Prostate gland (tissue), 2 donors: ENCODE results near the gene KCNK13. TPM values are rescaled to one million over a fixed set of nuclear protein-coding genes. Genes with fewer than 3 reads are reported as not detected.

Experiments used
- DNase-seq: peaks from one replicate; pipeline ENCODE4 v3.0.0-alpha.2; 2019; ENCODE audit warnings: low spot score
- H3K27ac ChIP-seq, 2 donors: fragments of 200-600 bp; sonication (generic); 2 replicates each; pipeline ENCODE4 v1.5.1; 2017 to 2019
- H3K27me3 ChIP-seq: fragments of 200-600 bp; sonication (generic); replicated peaks from 2 replicates; pipeline ENCODE4 v1.5.1; 2019; ENCODE audit not compliant: insufficient read depth
- H3K36me3 ChIP-seq, 2 donors: fragments of 200-600 bp; sonication (generic); 1 replicate in 1 of 2; 2 replicates in 1 of 2; pipeline versions ENCODE4 v1.5.1 to v1.8.1; 2017 to 2019
- H3K4me1 ChIP-seq: fragments of 200-600 bp; sonication (generic); replicated peaks from 2 replicates; pipeline ENCODE4 v1.5.1; 2019
- H3K4me3 ChIP-seq, 2 donors: fragments of 200-600 bp; sonication (generic); 2 replicates each; pipeline ENCODE4 v1.5.1; 2017 to 2019
- H3K9me3 ChIP-seq: fragments of 200-600 bp; sonication (generic); 2 replicates; pipeline ENCODE4 v1.5.1; 2017
- CTCF ChIP-seq, 4 experiments: fragments of 200-600 bp in 2 of 4; fragments of 450-650 bp in 2 of 4; sonication (generic) in 2 of 4; IDR thresholded peaks; 1 replicate in 3 of 4; 2 replicates in 1 of 4; pipeline ENCODE4 v1.5.1; 2016 to 2019; ENCODE audit warnings: antibody characterized with exemption in 4 of 4, mild to moderate bottlenecking in 2 of 4, moderate library complexity in 2 of 4
- POLR2A ChIP-seq: fragments of 450-650 bp; IDR thresholded peaks from one replicate; pipeline ENCODE4 v1.6.1; 2016; ENCODE audit warnings: antibody characterized with exemption, mild to moderate bottlenecking
- POLR2AphosphoS5 ChIP-seq: sonication (generic); formaldehyde crosslinking; IDR thresholded peaks from one replicate; pipeline ENCODE4 v1.6.1; 2017; ENCODE audit warnings: antibody characterized with exemption
- WGBS: methylation state at CpG from one replicate; pipeline ENCODE4 v1.1.5; 2018; 5-methylcytosine and 5-hydroxymethylcytosine counted together
- intact Hi-C: fragments of 100-400 bp; cut with DNase I; formaldehyde crosslinking; loops from one replicate; pipeline ENCODE4 v1.14.2; 2022
- total RNA-seq, 2 donors: library from RNA; depleted of rRNA; stranded (reverse); fragments of >200 nt; gene quantifications; one replicate each; pipeline ENCODE4 v1.1.0, GENCODE V29; 2016

Gene KCNK13
- total RNA-seq, 2 donors from 2014 or later = 0.09 to 36.8 TPM

- intact Hi-C loops = no loop called here
- H3K36me3 ChIP-seq = no peaks in the 10 kb centered on the region
- TF ChIP-seq POLR2A (no peak), CTCF (IDR thresholded peaks at IDR 0.05) (no peak), POLR2AphosphoS5 (no peak)
- no peak overlapping the region for H3K4me3 ChIP-seq
- no peak for DNase-seq
- no peak overlapping the region for H3K27ac ChIP-seq
- no peaks in the 10 kb centered on the region for H3K9me3 ChIP-seq
- no peaks in the 10 kb centered on the region for H3K27me3 ChIP-seq
- 94% methylated on average over 4 of the region's 4 CpGs for WGBS
- no peaks in the 10 kb centered on the region for H3K4me1 ChIP-seq
Observed at GRCh38 chr14:90050271-90050670, 11.5 kb upstream of the KCNK13 start.

GRCh38 chr14:90053044-90053443, 8.8 kb upstream of the KCNK13 start:
- no peak for TF ChIP-seq POLR2AphosphoS5
- TF ChIP-seq POLR2A = no peak
- H3K36me3 ChIP-seq = no peaks in the 10 kb centered on the region
- no peaks in the 10 kb centered on the region for H3K4me1 ChIP-seq
- intact Hi-C loops = no loop called here
- DNase-seq = no peak
- H3K27ac ChIP-seq = no peak overlapping the region
- H3K4me3 ChIP-seq = no peak overlapping the region
- H3K27me3 ChIP-seq = no peaks in the 10 kb centered on the region
- H3K9me3 ChIP-seq = no peaks in the 10 kb centered on the region
- WGBS = 30% methylated on average over 2 of the region's 2 CpGs

- Histone ChIP-seq H3K9me3 (no peaks in the 10 kb centered on the region), H3K4me1 (no peaks in the 10 kb centered on the region), H3K27me3 (no peaks in the 10 kb centered on the region), H3K27ac (no peak overlapping the region), H3K36me3 (no peaks in the 10 kb centered on the region), H3K4me3 (no peak overlapping the region)
- no peak for DNase-seq
- no peak for TF ChIP-seq CTCF (IDR thresholded peaks at IDR 0.05)
- peak; percentile 50 for TF ChIP-seq POLR2AphosphoS5
- WGBS = 39% methylated on average over 1 of the region's 1 CpG
- intact Hi-C loops = no loop called here
Observed at GRCh38 chr14:90054803-90055202, 7.0 kb upstream of the KCNK13 start.

GRCh38 chr14:90056826-90057225, 5.0 kb upstream of the KCNK13 start:
- H3K36me3 ChIP-seq = no peaks in the 10 kb centered on the region
- H3K27me3 ChIP-seq = no peaks in the 10 kb centered on the region
- no peak for DNase-seq
- H3K9me3 ChIP-seq = no peaks in the 10 kb centered on the region
- 63% methylated on average over 8 of the region's 8 CpGs for WGBS
- H3K4me3 ChIP-seq = no peak overlapping the region
- TF ChIP-seq POLR2A (no peak), POLR2AphosphoS5 (no peak), CTCF (IDR thresholded peaks at IDR 0.05) (no peak)
- no peak overlapping the region for H3K27ac ChIP-seq
- H3K4me1 ChIP-seq = no peaks in the 10 kb centered on the region
- intact Hi-C loops = no loop called here

GRCh38 chr14:90058876-90059458, 2.8 kb upstream of the KCNK13 start:
- intact Hi-C loops = no loop called here
- TF ChIP-seq POLR2AphosphoS5 (no peak), CTCF (IDR thresholded peaks at IDR 0.05) (no peak), POLR2A (no peak)
- no peak for DNase-seq
- WGBS = 96% methylated on average over 7 of the region's 7 CpGs
- H3K27me3 ChIP-seq = no peaks in the 10 kb centered on the region
- H3K4me3 ChIP-seq = no peak overlapping the region
- H3K27ac ChIP-seq = no peak overlapping the region
- H3K36me3 ChIP-seq = no peaks in the 10 kb centered on the region
- H3K4me1 ChIP-seq = no peaks in the 10 kb centered on the region
- H3K9me3 ChIP-seq = no peaks in the 10 kb centered on the region
